Measurements from ENCODE around the gene SPEM3. TPM values are rescaled to one million over a fixed set of nuclear protein-coding genes. Genes with fewer than 3 reads are reported as not detected.

SPEM3 gene
- total and polyA plus RNA-seq, 12 donors, result not detected

GRCh38 chr17:7416323-7416722 lies 12.3 kb upstream of the SPEM3 start:
- Histone ChIP-seq H3K27ac (no peak overlapping the region), H3K9me3 (replicated peaks in 1 of 3) (no peaks in the 10 kb centered on the region), H3K4me3 (no peak overlapping the region), H3K27me3 (no peaks in the 10 kb centered on the region), H3K4me1 (replicated peaks in 1 of 2) (no peaks in the 10 kb centered on the region), H3K36me3 (replicated peaks in 1 of 2) (no peaks in the 10 kb centered on the region)
- WGBS, 4 donors, result 72 to 80% (median 79%) methylated on average over 5 to 6 of the region's 6 CpGs
- intact Hi-C loops (cut with DNase I), result no loop called here
- no peak for TF ChIP-seq POLR2A (IDR thresholded peaks at IDR 0.05)
- TF ChIP-seq CTCF (IDR thresholded peaks at IDR 0.05), result no peak
- no peak for DNase-seq

GRCh38 chr17:7417056-7417655 lies 11.5 kb upstream of the SPEM3 start:
- no peaks in the 10 kb centered on the region for H3K36me3 ChIP-seq (replicated peaks in 1 of 2)
- WGBS, 4 donors, result 92 to 97% (median 95%) methylated on average over 30 to 54 of the region's 54 CpGs
- DNase-seq, result no peak
- TF ChIP-seq POLR2A (IDR thresholded peaks at IDR 0.05) (no peak), CTCF (IDR thresholded peaks at IDR 0.05) (no peak)
- H3K27me3 ChIP-seq, result no peaks in the 10 kb centered on the region
- H3K27ac ChIP-seq, result no peak overlapping the region
- no peaks in the 10 kb centered on the region for H3K9me3 ChIP-seq (replicated peaks in 1 of 3)
- H3K4me3 ChIP-seq, result no peak overlapping the region
- intact Hi-C loops (cut with DNase I), result no loop called here
- H3K4me1 ChIP-seq (replicated peaks in 1 of 2), result no peaks in the 10 kb centered on the region

- DNase-seq, result no peak
- no peaks in the 10 kb centered on the region for H3K9me3 ChIP-seq (replicated peaks in 1 of 3)
- no peak overlapping the region for H3K4me3 ChIP-seq
- H3K36me3 ChIP-seq (replicated peaks in 1 of 2), result no peaks in the 10 kb centered on the region
- H3K27ac ChIP-seq, result no peak overlapping the region
- WGBS, 4 donors, result 59 to 70% (median 66%) methylated on average over 11 to 18 of the region's 18 CpGs
- H3K4me1 ChIP-seq (replicated peaks in 1 of 2), result no peaks in the 10 kb centered on the region
- no peaks in the 10 kb centered on the region for H3K27me3 ChIP-seq
- TF ChIP-seq CTCF (IDR thresholded peaks at IDR 0.05) (no peak), POLR2A (IDR thresholded peaks at IDR 0.05) (no peak)
- intact Hi-C loops (cut with DNase I), result no loop called here
These were observed 10.0 kb upstream of the SPEM3 start for GRCh38 chr17:7418472-7419152.

GRCh38 chr17:7419819-7420610 lies 8.6 kb upstream of the SPEM3 start, which contains the start of gene SPEM1:
Gene SPEM1, plus strand, starts transcription at chr17:7420324. Its CDS starts 61 bp downstream, at chr17:7420385.
- Histone ChIP-seq H3K4me3 (no peak within 1 kb of the TSS), H3K27ac (no peak within 1 kb of the TSS), H3K27me3 (no peaks in the 10 kb centered on the region), H3K36me3 (replicated peaks in 1 of 2) (no peaks in the 10 kb centered on the region), H3K9me3 (replicated peaks in 1 of 3) (no peaks in the 10 kb centered on the region), H3K4me1 (replicated peaks in 1 of 2) (no peaks in the 10 kb centered on the region)
- no peak for DNase-seq
- TF ChIP-seq CTCF (IDR thresholded peaks at IDR 0.05) (no peak), POLR2A (IDR thresholded peaks at IDR 0.05) (no peak)
- intact Hi-C loops (cut with DNase I), result no loop called here
- 44 to 75% (median 75%) methylated on average over 8 to 17 of the region's 17 CpGs for WGBS, 4 donors
